ACHN (cell line): Measurements from ENCODE around the gene SLC16A6.
"Not testable (repeated sequence)": the region's sequence is repeated elsewhere in the genome, so short reads cannot be mapped to it uniquely, and the experiment has no call there.

Experiments
- DNase-seq: peaks from one replicate; pipeline ENCODE4 v3.0.0-alpha.2; 2015
- in situ Hi-C: cut with HindIII; loops from 2 replicates; pipeline ENCODE4 v1.10.0; 2017; ENCODE audit warnings: low sequenced_read_pairs, low pct_ligation_motif_present, low pct_unique_long_range_greater_than_20kb

Gene SLC16A6

GRCh38 chr17:68257934-68258333, 33.0 kb downstream of the SLC16A6 start:
- DNase-seq, result no peak
- in situ Hi-C loops, result no loop called here

GRCh38 chr17:68256701-68257100, 34.2 kb downstream of the SLC16A6 start:
- DNase-seq, in situ Hi-C loops: not testable (repeated sequence)

- no peak for DNase-seq
- in situ Hi-C loops, result no loop called here
Measured at GRCh38 chr17:68255731-68256538, 35.0 kb downstream of the SLC16A6 start.

GRCh38 chr17:68255151-68255550, 35.8 kb downstream of the SLC16A6 start:
- DNase-seq, result no peak
- in situ Hi-C loops, result no loop called here

- in situ Hi-C loops, DNase-seq: not testable (repeated sequence)
Measured at GRCh38 chr17:68253426-68253825, 37.5 kb downstream of the SLC16A6 start.

- DNase-seq, result peak; percentile 26
- in situ Hi-C loops, result no loop called here
Measured at GRCh38 chr17:68249354-68249765, 41.6 kb downstream of the SLC16A6 start.

GRCh38 chr17:68248891-68249290, 42.0 kb downstream of the SLC16A6 start:
- in situ Hi-C loops, result no loop called here
- no peak for DNase-seq

GRCh38 chr17:68248199-68248825, 42.6 kb downstream of the SLC16A6 start:
- in situ Hi-C loops, result no loop called here
- no peak for DNase-seq

GRCh38 chr17:68247445-68248198, 43.3 kb downstream of the SLC16A6 start, which contains the start of gene AMZ2:
Gene AMZ2 (plus strand): TSS chr17:68248043. CDS start chr17:68250188, 2,145 bp downstream.
- DNase-seq, result peak; percentile 93
- in situ Hi-C loops, result no loop called here

- in situ Hi-C loops, result no loop called here
- no peak for DNase-seq
Measured at GRCh38 chr17:68246271-68247028, 44.5 kb downstream of the SLC16A6 start.

- no peak for DNase-seq
- in situ Hi-C loops, result no loop called here
Measured at GRCh38 chr17:68239632-68240366, 51.1 kb downstream of the SLC16A6 start.

GRCh38 chr17:68238871-68239253, 52.1 kb downstream of the SLC16A6 start:
- no peak for DNase-seq
- in situ Hi-C loops, result no loop called here

- no peak for DNase-seq
- in situ Hi-C loops, result no loop called here
Measured at GRCh38 chr17:68238164-68238870, 52.6 kb downstream of the SLC16A6 start.

- DNase-seq, in situ Hi-C loops: not testable (repeated sequence)
Measured at GRCh38 chr17:68237369-68238163, 53.4 kb downstream of the SLC16A6 start.

GRCh38 chr17:68235336-68235791, 55.6 kb downstream of the SLC16A6 start:
- DNase-seq, in situ Hi-C loops: not testable (repeated sequence)

- DNase-seq, result peak; percentile 35
Measured at GRCh38 chr17:68234726-68235335, 56.1 kb downstream of the SLC16A6 start.

More at GRCh38 chr17:68234726-68235335, 56.1 kb downstream of the SLC16A6 start:
- in situ Hi-C loops, result not testable (repeated sequence)
